ENCODE results near the gene COQ2. TPM values are rescaled to one million over a fixed set of nuclear protein-coding genes. Genes with fewer than 3 reads are reported as not detected.
"Not testable (repeated sequence)": the region's sequence is repeated elsewhere in the genome, so short reads cannot be mapped to it uniquely, and the experiment has no call there.

COQ2 gene
- total and polyA plus RNA-seq, 8 donors: 13.0 to 17.9 (median 16.0) TPM

DNA sequence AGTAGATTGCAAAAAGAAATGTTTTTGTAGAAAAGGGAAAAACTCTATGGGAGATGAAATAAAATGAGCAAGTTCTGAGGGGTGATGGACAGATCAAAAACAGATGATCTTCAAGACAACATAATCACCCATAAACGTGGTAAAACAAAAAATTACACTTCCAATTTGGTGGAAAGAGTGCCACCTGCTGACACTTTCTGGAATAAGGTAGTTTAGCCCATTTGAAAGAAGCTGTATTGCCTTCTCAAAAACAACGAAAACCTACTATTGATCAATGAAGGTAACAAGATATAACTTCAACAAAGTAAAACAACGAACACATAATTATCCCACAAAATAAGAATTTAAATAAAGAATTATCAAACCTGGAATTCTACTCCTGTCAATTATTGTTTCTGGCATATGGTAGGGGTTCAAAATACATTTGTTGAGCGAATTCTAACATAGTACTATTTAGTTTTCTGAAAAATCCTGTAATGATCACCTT is 2.5 kb downstream of the COQ2 start:
- peak; percentile 67 to 72 for TF ChIP-seq CTCF (IDR thresholded peaks at IDR 0.05)
- no peaks in the 10 kb centered on the region for H3K27me3 ChIP-seq
- H3K9me3 ChIP-seq: no peaks in the 10 kb centered on the region
- H3K4me1 ChIP-seq: peaks cover 13 to 38% of the 10 kb centered on the region in 2 donors
- ATAC-seq: no peak
- peaks cover 0 to 12% of the 10 kb centered on the region in 2 donors for H3K36me3 ChIP-seq
- H3K4me3 ChIP-seq: no peak overlapping the region
- intact Hi-C loops (cut with DNase I): loop anchor here in 1 of 2 donors (10.0 kb wide), 1 partner anchor 207 kb away; no protein-coding TSS in a partner anchor
- peak in 2 of 4 donors; percentile 28 to 43 for DNase-seq
- no peak overlapping the region for H3K27ac ChIP-seq

- Histone ChIP-seq H3K4me3 (no peak overlapping the region), H3K9me3 (no peaks in the 10 kb centered on the region), H3K36me3 (peaks cover 0 to 14% of the 10 kb centered on the region in 2 donors), H3K27me3 (no peaks in the 10 kb centered on the region), H3K27ac (no peak overlapping the region), H3K4me1 (peaks cover 13 to 38% of the 10 kb centered on the region in 2 donors)
- no peak for TF ChIP-seq CTCF (IDR thresholded peaks at IDR 0.05)
- intact Hi-C loops (cut with DNase I): loop anchor here in 1 of 2 donors (10.0 kb wide), 1 partner anchor 207 kb away; no protein-coding TSS in a partner anchor
- ATAC-seq (no peak), DNase-seq (no peak)
Measured at GRCh38 chr4:83281307-83281706, 3.3 kb downstream of the COQ2 start.

- no peak for TF ChIP-seq CTCF (IDR thresholded peaks at IDR 0.05)
- no peak overlapping the region for H3K27ac ChIP-seq
- H3K27me3 ChIP-seq: no peaks in the 10 kb centered on the region
- peaks cover 0 to 11% of the 10 kb centered on the region in 2 donors for H3K4me1 ChIP-seq
- no peaks in the 10 kb centered on the region for H3K9me3 ChIP-seq
- no peak overlapping the region for H3K4me3 ChIP-seq
- DNase-seq (no peak), ATAC-seq (no peak)
- intact Hi-C loops (cut with DNase I): no loop called here
- H3K36me3 ChIP-seq: peaks cover 0 to 26% of the 10 kb centered on the region in 2 donors
Measured at GRCh38 chr4:83276299-83277040, 8.1 kb downstream of the COQ2 start.

GRCh38 chr4:83273926-83274325 is 10.7 kb downstream of the COQ2 start:
- H3K36me3 ChIP-seq: peaks cover 0 to 40% of the 10 kb centered on the region in 2 donors
- DNase-seq; intact Hi-C loops (cut with DNase I); H3K9me3 ChIP-seq; ATAC-seq; H3K4me1 ChIP-seq; H3K27ac ChIP-seq; H3K27me3 ChIP-seq; H3K4me3 ChIP-seq: not testable (repeated sequence)

DNA sequence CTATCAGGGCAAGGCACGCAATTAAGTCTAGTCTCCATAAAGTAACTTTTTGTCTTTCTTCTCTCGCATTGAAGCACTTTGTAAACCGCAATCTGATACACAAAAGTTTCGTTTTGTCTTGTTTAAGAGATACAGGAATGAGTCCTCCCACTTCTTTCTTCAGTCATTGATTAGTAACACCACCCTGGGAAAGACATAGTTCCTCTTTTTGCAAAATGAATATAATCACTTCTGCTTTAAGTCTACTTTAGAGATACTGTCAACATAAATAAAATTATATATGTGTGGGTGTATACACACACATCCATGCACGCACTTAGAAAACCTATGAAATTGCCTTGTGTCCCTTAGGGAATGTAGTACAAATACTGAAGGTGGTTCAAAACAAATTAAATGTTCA is 11.7 kb downstream of the COQ2 start:
- DNase-seq (no peak), ATAC-seq (no peak)
- intact Hi-C loops (cut with DNase I): no loop called here

More for the DNA sequence above, 11.7 kb downstream of the COQ2 start:
- Histone ChIP-seq H3K27me3 (no peaks in the 10 kb centered on the region), H3K27ac (no peak overlapping the region), H3K4me3 (no peak overlapping the region), H3K4me1 (peaks cover 0 to 8% of the 10 kb centered on the region in 2 donors), H3K9me3 (no peaks in the 10 kb centered on the region), H3K36me3 (peaks cover 0 to 33% of the 10 kb centered on the region in 2 donors)
- TF ChIP-seq CTCF (IDR thresholded peaks at IDR 0.05): no peak
